Measurements from ENCODE around the gene PADI2. TPM values are rescaled to one million over a fixed set of nuclear protein-coding genes. Genes with fewer than 3 reads are reported as not detected.

PADI2 gene
- total RNA-seq, 1 donor from 2014 or later, result 0.28 TPM

- Mint-ChIP-seq H3K27ac (ENCODE audit: unreplicated experiment) (no peak overlapping the region), H3K4me3 (ENCODE audit: unreplicated experiment) (no peak overlapping the region), H3K9me3 (ENCODE audit: unreplicated experiment) (no peaks in the 10 kb centered on the region), H3K4me1 (ENCODE audit: unreplicated experiment) (peaks cover 4% of the 10 kb centered on the region), H3K27me3 (ENCODE audit: unreplicated experiment) (peaks cover 2% of the 10 kb centered on the region), H3K36me3 (ENCODE audit: low read depth, unreplicated experiment) (no peaks in the 10 kb centered on the region)
- no peak for DNase-seq (ENCODE audit: low spot score)
- no peak for TF ChIP-seq CTCF (IDR thresholded peaks at IDR 0.05; ENCODE audit: unreplicated experiment)
These were observed 57.4 kb downstream of the PADI2 start for GRCh38 chr1:17061892-17062291.

- Mint-ChIP-seq H3K4me3 (ENCODE audit: unreplicated experiment) (no peak overlapping the region), H3K36me3 (ENCODE audit: low read depth, unreplicated experiment) (no peaks in the 10 kb centered on the region), H3K4me1 (ENCODE audit: unreplicated experiment) (peaks cover 4% of the 10 kb centered on the region), H3K9me3 (ENCODE audit: unreplicated experiment) (no peaks in the 10 kb centered on the region), H3K27me3 (ENCODE audit: unreplicated experiment) (peaks cover 2% of the 10 kb centered on the region), H3K27ac (ENCODE audit: unreplicated experiment) (no peak overlapping the region)
- TF ChIP-seq CTCF (IDR thresholded peaks at IDR 0.05; ENCODE audit: unreplicated experiment), result no peak
- DNase-seq (ENCODE audit: low spot score), result no peak
These were observed 57.8 kb downstream of the PADI2 start for GRCh38 chr1:17061486-17061885.

- Mint-ChIP-seq H3K27me3 (ENCODE audit: unreplicated experiment) (peaks cover 3% of the 10 kb centered on the region), H3K4me1 (ENCODE audit: unreplicated experiment) (peaks cover 4% of the 10 kb centered on the region), H3K4me3 (ENCODE audit: unreplicated experiment) (no peak overlapping the region), H3K36me3 (ENCODE audit: low read depth, unreplicated experiment) (no peaks in the 10 kb centered on the region), H3K9me3 (ENCODE audit: unreplicated experiment) (no peaks in the 10 kb centered on the region), H3K27ac (ENCODE audit: unreplicated experiment) (no peak overlapping the region)
- TF ChIP-seq CTCF (IDR thresholded peaks at IDR 0.05; ENCODE audit: unreplicated experiment), result no peak
- no peak for DNase-seq (ENCODE audit: low spot score)
These were observed 58.9 kb downstream of the PADI2 start for GRCh38 chr1:17060306-17060749.

- peak; percentile 73 for DNase-seq (ENCODE audit: low spot score)
- peaks cover 4% of the 10 kb centered on the region for H3K4me1 Mint-ChIP-seq (ENCODE audit: unreplicated experiment)
- no peaks in the 10 kb centered on the region for H3K36me3 Mint-ChIP-seq (ENCODE audit: low read depth, unreplicated experiment)
- H3K4me3 Mint-ChIP-seq (ENCODE audit: unreplicated experiment), result no peak overlapping the region
- H3K9me3 Mint-ChIP-seq (ENCODE audit: unreplicated experiment), result no peaks in the 10 kb centered on the region
- TF ChIP-seq CTCF (IDR thresholded peaks at IDR 0.05; ENCODE audit: unreplicated experiment), result peak; percentile 17
- peaks cover 3% of the 10 kb centered on the region for H3K27me3 Mint-ChIP-seq (ENCODE audit: unreplicated experiment)
- no peak overlapping the region for H3K27ac Mint-ChIP-seq (ENCODE audit: unreplicated experiment)
These were observed 59.6 kb downstream of the PADI2 start for GRCh38 chr1:17059391-17060305.

GRCh38 chr1:17056551-17056950 lies 62.7 kb downstream of the PADI2 start:
- Mint-ChIP-seq H3K4me3 (ENCODE audit: unreplicated experiment) (no peak overlapping the region), H3K4me1 (ENCODE audit: unreplicated experiment) (peaks cover 7% of the 10 kb centered on the region), H3K27me3 (ENCODE audit: unreplicated experiment) (peaks cover 3% of the 10 kb centered on the region), H3K9me3 (ENCODE audit: unreplicated experiment) (no peaks in the 10 kb centered on the region), H3K36me3 (ENCODE audit: low read depth, unreplicated experiment) (no peaks in the 10 kb centered on the region), H3K27ac (ENCODE audit: unreplicated experiment) (no peak overlapping the region)
- TF ChIP-seq CTCF (IDR thresholded peaks at IDR 0.05; ENCODE audit: unreplicated experiment), result no peak
- DNase-seq (ENCODE audit: low spot score), result no peak
